Pons (tissue), 1 donor: ENCODE data around the gene SDK1.

ENCODE experiments used
- DNase-seq: peaks from one replicate; pipeline ENCODE4 v3.0.0-alpha.2; 2016; ENCODE audit warnings: low spot score

Gene SDK1

DNA sequence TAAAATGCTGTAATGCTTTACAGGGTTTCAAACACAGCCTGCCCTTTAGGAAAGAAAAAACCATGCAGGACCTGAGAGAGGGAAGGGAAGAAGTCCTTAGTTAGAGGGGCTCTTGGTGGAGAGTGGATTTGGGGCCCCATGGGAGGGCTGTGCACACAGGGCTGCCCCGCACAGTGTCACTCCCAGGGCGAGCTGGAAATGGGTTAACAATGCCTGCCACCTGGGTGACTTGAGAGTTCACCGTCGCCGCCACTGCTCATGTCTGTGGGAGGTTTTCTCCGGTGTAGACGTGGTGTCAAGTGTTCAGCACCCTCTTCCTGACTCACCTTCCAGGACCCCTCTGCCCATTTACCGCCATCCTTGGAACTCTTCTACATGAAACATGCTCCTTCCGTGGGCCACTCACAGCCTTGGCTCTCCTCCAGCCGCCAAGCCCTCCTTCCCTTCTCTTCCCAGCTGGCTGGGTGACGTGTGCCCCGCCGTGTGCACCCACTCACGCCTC is 686.4 kb downstream of the SDK1 start:
- no peak for DNase-seq

DNA sequence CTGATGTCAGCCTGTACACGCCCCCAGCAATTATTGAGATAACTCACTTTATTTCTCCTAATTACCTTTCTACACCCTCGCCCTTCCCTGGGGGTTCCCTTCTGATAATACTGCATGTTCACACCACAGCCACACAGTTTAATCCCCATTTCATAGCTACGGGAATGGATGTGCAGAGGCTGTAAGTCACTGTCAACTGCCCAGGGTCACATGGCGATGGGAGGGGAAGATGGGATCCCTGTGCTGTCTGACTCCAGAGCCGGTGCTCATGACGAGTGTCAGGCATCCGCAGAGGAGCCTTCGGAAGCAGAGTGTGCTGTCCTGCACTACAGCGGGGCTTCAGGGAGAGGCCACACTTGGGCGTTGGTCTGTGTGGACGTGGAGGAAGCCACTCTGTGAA is 688.7 kb downstream of the SDK1 start:
- DNase-seq: no peak

DNA sequence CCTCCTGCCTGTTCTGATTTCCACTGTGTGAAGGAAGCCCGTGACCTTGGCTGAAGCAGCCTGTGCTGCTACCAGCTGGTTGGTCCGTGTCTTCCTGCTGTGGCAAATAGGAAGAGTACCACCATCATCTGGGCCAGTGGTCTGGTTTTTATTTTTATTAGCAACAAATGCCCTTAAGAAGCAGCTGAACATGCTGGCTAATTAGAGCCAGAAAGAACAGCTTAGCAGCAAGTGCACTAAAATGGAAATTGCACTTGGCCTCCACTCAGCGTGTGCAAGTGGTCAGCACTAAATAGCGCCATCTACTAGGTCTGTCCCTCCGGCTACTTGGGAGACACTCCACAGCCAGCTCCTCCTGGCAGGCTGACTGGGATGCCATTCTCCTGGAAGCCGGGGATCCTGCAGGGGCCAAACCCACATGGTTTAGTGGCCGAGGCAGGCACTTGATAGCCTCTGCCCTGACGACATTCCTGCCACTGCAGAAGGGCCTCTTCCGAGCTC is 690.7 kb downstream of the SDK1 start:
- DNase-seq: no peak

DNA sequence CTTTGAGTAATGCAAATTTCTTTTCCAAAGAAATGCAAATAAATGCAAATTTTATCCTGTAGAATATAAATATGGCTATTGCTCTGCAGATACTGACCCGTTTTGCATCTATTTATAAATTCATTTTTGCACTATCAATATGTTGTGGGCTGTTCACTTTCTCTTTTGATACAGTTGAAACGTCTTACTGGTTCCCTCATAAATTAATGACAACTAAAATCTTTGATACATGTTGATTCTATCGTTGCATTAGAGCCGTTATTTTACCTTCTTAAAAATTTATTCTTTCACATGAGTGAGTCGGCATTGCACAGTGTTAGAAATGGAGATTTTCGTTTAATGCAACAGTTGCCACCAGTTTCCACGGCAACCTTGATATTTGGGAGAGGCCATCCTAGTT is 691.8 kb downstream of the SDK1 start:
- no peak for DNase-seq

DNA sequence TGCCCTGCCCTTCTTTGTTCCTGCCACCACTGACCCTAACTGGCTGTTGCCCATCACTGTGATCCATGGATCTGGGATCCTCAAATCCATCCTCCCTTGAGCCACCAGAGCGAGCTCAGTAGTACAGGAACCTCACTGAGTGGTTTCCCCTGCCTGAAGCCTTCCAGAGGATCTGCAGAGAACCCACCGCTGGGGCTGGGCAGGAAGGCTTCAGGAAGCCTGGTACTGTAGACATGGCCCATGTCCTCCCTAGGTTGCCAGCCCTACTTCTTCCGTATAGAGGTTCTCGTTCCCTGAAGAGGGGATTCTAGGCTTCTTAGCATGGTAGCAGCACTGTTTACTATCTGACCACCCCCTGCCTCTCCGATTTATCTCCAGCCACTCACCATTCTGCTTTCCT is 693.7 kb downstream of the SDK1 start:
- no peak for DNase-seq

DNA sequence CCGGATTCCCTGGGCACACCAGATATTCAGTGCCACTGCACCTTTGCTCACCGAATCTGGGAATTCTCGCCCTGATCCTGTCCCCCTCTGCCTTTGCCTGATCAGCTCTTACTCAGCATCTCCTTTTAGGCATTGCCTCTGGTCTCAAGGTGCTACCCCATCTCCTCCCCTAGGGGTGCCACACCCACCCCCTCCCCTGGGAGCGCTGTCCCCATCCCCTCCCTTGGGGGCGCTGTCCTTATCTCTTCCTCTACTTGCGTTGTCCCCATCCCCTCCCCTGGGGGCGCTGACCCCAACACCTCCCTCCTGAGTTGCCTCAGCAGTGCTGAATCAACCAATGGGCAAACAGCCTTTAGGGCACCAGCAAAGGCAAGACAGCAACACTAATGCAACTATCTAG is 694.1 kb downstream of the SDK1 start:
- DNase-seq: no peak

DNA sequence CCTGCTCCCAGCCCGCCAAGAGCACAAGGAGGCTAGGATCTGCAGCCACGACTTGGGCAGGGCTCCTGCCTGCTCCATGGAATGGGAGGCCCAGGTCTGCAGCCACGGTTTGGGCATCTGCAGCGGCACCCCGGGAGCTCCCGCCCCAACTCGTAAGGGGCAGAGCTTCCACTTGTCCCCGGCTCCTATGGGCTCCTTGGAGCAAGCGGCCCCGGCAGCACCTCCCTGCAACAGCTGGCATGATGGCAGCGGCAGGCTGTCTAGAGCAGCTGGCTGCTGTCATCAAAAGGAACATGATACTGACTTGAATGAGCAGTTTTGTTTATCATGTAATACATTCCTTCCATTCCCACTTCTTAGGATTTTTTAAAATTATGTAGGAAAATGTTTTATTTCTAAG is 697.0 kb downstream of the SDK1 start:
- no peak for DNase-seq

DNA sequence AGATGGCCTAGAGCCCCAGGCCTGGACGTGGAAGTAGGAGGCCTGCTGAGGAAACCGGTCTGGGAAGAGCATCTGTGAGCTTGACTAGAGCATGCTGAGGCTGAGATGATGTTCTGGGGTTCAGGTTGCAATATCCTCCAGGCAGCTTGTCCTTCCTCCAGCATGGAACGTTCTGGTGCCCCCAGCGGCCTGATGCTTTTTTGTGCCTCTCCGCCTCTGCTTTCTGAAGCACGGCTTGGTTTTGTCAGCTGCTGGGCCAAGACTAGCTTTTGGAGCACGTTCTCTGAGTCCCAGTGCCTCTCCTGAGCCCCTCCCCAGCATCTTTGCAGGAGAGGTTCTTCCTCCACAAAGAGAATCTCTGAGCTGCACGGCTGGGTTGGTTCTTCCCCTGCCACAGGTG is 699.1 kb downstream of the SDK1 start:
- DNase-seq: no peak

DNA sequence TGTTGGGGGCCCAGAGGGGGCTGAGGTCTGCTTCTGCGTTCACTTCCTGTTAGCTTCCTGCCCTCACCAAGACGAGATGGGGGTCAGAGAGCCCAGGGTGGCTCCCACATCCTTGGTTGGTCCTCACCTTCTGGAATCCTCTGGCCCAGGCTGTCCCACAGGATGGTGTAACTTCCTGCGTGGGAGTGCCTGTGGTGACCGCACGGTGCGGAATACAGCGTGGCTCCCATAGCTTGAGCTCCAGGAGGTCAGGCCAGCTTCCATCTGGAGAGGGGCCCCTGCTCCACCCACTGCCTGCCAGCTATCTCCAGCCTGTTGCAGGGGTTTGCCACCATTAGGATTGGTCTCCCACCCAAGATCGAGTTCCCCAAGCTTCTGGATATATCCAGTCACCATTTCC is 699.9 kb downstream of the SDK1 start:
- DNase-seq: no peak

DNA sequence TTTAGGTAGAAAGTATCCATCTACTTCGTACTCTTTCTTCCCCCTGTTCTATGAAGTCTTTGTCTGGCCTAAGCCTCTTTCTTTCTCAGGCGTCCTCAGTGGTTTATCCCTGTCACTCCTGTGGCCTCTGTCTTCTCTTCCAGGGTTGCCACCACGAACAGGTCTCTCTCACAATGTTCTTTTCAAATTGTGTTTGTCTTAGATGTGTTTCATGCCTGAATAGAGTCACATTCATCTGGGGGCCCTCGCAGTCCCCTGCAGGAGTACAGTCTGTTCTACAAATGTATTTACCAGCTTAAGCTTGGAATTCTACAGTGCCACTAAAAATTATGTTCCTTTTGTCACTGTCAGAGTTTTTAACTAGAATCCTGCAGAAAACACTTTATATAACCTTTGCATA is 700.7 kb downstream of the SDK1 start:
- no peak for DNase-seq

DNA sequence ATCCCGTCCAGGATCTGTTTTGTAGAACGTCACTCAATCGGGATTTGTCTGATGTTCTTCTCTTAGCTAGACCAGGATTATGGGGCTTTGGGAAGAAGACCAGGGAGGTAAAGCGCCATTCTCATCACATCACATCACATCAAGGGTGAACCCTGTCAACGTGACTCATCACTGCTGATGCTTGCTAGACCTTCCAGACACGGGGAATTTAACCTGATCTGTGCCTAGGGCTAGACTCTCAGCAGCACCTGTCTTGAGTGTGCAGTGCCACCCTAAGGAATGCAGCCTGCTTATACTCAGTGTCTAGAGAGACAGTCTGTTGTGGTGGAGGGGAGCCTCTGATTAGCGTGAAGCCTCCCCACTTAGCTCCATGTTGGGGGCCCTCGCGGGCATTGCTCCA is 702.5 kb downstream of the SDK1 start:
- no peak for DNase-seq

DNA sequence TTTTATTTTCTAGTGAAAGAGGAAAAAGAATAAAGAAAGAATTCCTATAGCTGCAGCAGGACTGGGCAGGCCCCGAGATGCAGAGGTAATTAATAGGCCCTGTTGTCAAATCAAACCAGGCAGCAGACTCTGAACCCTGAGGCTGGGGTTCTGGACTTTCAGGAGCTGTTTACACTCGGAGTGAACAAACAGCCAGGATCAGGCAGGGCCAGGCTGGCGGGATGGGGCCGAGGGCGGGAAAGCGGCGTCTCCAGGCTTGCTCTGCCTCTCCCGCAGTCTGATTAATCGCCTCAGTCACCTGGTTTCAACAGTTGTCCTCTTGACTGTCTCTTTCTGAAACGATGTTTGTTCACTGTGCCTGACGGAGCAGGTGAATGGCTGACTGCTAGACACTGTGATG is 705.6 kb downstream of the SDK1 start:
- DNase-seq: no peak

DNA sequence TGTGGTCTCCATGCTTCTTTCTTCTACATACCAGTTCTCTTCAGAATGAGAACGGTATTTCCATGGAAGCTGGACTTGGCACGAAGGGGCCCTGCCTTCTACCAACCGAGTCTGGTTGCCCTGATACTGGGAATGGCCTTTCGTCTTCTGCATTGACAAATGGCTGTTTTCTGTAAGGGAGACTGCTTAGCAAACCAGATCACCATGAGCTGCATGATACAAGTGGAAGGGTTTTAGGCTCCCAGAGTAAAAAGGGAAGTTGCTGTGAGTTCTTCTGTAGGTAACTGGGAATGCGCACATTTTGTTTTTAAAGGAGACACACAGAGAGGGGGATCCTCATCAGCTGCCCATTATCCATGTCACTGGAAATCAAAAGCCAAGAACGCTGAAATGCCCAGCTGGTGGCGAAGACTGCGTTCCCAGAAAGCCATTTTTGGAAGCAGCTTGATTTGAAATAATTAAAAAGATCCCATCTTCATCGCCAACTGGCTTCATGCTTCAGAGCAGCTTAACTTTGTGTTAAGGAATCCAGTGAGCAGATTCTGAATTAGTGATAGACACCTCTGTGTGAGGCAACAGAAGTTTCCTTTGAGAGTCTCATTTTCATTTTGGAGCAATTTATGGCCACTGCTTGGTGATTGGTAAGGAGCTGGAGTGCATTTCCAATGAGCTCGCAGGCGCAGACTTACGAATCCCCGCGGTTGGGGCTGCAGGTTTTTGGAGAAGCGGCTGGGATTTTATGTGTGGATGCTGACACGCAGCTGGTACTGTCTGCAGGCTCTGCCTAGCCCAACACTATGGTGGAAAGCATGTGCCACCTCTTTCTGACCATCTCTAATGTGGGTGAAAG is 708.4 kb downstream of the SDK1 start:
- no peak for DNase-seq

DNA sequence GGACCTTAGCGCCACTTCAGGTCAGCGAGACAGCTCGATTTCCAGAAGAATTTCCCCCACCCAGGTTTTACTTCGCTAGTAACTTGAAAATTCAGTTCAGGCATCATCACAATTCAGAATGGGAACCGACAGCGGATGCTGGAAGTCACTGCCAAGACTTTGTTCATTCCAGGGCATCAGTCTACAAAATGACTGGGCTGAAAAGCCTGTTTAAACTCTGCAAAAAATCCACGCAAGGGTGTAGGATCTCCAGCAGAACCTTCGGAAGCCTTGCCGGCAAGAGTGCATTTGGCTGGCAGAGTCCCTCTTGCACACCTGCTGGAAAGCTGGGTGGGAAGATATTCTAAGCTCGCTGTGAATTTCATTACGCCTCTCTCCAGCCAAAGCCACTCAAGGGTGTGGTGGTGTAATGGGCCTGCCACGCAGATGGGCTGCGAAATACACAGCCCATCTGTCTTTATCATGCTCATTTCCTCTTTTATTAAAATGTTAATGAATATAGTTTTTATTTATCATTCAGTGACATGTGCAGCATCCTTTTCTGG is 709.1 kb downstream of the SDK1 start:
- no peak for DNase-seq

DNA sequence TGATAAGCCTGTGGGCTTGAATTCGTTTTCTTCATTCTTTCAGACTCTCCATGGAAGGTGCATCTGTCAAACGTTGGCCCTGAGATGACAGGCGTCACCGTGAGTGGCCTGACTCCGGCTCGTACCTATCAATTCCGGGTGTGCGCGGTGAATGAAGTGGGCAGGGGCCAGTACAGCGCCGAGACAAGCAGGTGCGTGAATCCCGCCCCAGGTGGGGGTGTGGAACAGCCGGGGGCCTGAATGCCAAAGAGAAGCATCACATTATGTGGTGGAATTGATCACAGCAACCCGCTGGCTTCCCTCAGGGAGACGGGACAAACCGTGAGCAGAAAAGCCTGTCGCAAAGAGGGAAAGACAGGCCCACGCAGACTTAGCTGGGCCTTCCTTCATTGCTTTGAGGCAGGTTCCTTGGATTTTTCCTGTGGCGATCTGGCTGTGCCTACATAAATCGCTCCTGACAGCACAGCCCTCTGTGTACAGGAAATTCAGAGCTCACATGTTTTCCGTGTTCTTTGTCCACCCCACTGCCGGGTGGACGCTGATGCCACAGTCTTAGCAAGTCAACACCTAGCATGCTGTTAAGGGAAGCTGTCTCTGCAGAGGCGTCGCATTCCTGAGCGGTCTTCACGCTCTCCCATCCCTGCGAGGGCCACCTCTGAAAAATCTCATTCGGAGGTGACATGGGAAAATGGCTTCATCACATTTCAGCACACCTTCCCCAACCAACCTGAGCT is 710.0 kb downstream of the SDK1 start:
- no peak for DNase-seq

DNA sequence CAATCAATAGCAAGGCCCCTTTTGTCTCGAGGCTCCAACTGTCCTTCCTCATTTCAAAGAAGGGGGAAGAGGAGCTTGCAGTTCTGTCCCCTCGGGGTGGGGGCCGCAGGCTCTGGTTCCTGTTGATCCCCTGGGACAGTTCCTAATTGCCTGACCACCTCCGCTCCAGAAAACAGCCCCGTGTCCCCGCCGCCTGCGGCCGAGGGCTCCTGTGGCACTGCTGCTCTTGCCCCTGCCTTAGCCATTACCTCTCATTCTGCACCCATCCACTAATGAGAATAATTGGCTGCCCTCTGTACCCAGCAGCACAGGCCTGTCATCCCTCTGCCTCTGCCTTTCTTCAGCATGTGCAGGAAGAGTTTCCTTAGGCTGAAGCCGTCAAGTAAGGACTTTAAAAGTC is 712.7 kb downstream of the SDK1 start:
- DNase-seq: no peak

DNA sequence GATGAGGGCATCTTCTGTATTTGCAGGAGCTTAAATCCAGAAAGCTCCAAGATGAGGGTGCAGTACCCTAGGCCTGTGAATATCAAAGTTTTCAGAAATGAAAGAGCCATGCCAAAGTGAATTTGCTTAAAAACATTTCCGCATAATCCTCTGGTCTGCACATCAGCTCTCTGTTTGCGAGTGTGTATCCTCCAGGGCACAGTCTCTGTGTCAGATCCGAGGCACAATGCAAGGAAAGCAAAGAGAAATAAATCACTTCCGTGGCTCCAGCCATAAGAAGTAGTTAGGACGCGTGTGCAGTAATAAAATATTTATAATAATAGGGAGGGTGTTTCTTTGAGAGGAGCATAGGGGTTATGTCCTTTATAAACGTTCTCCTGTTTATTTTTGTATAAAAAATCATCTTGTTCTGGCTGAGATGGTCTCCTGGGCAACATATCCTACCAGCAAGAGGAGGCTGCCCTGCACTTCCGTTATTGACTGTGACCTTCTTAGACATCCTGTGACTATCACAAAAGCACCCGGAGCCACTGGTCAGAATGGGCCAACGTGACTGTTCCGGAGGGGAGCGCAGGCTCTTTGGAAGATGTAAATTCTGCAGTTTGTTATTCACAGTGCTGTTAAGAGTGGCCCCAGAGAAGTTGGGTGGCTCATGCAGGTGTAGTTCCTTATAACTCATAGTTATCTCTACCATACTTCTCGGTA is 713.4 kb downstream of the SDK1 start:
- no peak for DNase-seq

DNA sequence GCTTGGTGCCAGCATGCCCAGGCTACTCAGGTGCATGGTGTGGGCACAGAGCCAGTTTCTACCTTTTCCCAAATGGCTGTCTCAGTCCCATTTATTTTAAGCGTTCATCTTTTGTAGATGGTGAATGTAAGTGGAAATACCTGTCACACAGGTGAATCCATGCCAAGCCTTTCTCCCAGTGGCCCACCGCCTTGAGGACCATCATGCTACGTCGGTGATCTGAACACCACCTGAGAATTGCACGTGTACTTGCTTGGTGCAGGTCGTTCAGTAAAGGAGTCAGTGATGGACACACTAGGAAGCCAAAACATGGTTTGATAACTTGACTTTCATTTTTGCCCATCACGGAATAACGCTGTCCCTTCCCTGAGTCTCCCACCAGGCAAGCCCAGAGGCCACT is 714.3 kb downstream of the SDK1 start:
- no peak for DNase-seq

DNA sequence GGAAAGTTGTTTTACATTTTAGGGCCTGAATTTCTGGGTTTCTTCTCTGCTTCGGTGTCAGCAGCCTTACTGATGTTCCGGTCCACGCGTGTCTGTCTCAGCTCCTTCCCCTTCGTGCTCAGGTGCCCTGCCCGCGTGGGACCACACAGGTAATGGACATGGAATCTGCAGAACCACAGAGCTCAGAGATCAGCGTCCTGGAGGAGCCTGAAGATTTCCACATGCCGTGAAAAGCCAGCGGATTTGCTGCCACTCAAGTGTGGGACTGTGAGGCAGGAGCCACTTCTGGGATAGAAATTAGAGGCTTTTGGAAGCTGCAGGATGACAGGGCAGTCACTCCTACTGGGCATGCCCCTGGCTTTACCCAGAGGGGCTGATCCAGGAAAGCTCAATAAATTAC is 714.9 kb downstream of the SDK1 start:
- DNase-seq: no peak

DNA sequence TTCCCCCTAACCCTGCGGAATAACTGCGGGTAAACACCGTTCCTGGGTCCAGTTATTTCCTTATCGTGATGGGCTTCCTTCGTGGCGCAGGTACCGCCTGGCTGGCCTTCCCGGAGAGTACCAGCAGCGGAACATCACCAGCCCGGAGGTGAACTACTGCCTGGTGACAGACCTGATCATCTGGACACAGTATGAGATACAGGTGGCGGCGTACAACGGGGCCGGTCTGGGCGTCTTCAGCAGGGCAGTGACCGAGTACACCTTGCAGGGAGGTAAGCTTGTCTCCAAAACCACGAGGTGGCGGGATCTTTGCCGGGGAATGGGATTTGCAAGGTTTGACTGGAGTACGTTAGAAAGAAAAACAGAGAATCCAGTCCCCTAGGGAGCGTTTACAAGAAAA is 716.0 kb downstream of the SDK1 start:
- DNase-seq: no peak

DNA sequence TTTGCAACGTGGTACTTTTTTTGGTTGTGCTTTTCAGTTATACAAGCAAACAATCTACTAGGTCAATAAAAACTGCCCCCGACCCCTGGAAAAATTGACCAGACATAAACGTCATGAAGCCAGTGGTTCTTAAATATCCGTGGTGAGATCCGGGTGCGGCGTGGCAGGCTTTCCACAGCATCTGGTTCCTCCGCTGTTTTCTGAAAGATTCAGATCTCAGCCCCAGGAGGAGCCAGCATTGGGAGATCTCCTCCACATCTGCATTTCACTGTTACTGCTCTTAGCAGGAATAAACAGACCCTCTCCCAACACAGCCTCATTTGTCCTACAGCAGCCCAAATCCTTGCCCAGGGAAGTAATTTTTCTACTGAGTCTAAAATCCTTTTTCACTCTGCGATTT is 716.7 kb downstream of the SDK1 start:
- no peak for DNase-seq

DNA sequence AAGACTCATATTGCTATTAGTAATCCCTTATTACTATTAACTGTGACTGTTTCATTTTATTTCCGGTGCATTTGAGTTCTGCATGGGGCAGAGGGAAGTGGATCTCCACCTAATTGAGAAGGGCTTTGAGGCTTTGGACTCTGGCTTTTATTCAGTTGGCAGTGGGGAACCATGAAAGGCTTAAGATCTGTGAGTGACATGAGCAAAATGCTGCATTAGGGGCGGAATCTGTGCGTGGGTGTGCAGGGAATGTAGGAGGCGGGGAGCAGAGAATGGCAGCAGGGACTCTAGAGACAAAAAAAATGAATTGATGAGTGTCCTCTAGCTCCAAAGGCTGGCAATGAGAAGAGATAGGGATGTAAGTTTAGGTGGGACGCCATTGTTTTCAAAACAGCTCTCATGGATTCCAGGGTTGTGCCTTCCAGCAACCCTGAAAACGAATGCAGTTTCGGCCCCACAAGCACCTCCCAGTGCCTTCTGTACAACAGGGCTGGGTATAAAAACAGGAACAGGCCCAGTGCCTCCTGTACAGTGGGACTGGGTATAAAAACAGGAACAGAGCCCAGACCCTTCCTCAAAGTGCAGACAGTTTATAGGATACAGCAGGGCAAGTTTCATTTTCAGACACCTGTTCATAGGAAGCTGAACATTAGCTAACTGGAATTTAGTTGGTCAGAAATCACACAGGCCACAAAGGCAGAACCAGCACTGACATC is 717.7 kb downstream of the SDK1 start:
- DNase-seq: no peak
